ENCODE results near the gene SCGB1C1. TPM values are rescaled to one million over a fixed set of nuclear protein-coding genes. Genes with fewer than 3 reads are reported as not detected.
A peak's percentile ranks its signal among the peaks of the same experiment; 100 is the strongest.

The SCGB1C1 gene
- total and polyA plus RNA-seq, 2 donors: 0.34 TPM; not detected in 1

DNA sequence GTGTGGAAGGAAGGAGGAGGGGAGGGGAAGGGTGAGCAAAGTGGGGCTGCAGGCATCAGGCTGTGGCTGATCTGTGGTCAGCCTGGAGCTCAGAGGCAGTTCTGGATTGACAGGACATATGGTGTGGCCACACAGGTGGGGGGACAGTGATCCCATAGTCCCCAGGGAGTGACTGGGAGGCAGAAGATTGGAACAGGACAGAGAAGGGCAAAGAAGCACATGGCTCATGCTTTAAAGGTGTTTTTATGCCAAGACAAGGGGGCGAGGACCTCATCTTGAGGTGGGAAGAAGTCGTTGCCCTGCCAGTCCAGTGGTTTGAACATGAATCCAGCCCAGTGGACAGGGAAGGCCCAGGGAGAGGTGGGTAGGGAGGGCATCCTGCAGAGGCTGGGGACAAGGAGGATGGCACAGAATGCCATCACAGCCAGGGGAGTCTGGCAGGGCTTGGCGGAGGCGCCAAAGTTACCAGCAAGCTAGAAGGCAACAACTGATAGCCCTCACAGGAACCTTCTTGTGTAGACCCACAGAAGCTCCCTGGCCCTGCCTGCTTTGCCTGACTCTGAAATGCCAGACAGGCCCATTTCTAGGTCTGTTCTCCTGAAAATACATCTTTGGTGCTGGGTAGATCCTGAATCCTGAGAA lies 11.2 kb downstream of the SCGB1C1 start:
- Histone ChIP-seq H3K27ac (ENCODE audit: low read depth in 1 of 2, low read length in 1 of 2) (no peak overlapping the region), H3K4me1 (ENCODE audit: control insufficient read depth in 2 of 2, insufficient read depth in 2 of 2, low read length in 2 of 2) (peaks cover 19 to 40% of the 10 kb centered on the region in 2 donors), H3K9me3 (ENCODE audit: control insufficient read depth in 2 of 2, insufficient read depth in 1 of 2, low read length in 1 of 2) (no peaks in the 10 kb centered on the region), H3K4me3 (ENCODE audit: low read length in 2 of 2) (no peak overlapping the region), H3K27me3 (ENCODE audit: control insufficient read depth in 2 of 2, insufficient read depth in 1 of 2, low read length in 1 of 2) (peaks cover 0 to 2% of the 10 kb centered on the region in 2 donors), H3K36me3 (ENCODE audit: control insufficient read depth in 2 of 2, insufficient read depth in 2 of 2, low read length in 1 of 2) (peaks cover 26 to 28% of the 10 kb centered on the region in 2 donors)
- DNase-seq (ENCODE audit: low read depth in 6 of 9, low spot score in 9 of 9): no peak
- 98% methylated on average over 4 of the region's 4 CpGs for WGBS

DNA sequence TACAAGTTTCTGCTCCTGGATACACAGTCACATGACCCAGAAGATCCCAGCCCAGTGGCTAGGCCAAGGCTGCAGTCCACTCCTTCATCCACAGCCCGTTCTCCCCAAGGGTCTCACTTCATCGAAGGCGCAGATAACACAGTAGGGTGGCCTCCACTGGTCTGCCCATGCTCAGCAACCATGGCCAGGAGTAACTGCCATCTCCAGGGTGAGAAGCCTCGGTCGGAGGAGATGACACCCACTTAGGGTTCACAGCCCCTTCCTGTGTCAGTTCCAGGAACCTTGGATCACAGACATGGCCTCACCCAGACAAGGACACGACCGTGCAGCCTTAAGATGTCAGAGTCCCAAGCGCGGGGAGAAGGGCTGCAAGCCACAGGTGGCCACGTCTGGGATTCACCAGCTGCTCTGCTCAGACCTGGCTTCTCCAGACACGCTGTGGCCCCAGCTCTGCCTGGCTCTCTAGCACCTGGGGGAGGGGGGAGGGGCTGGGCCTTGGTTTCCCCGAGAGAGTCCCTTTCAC lies 11.8 kb downstream of the SCGB1C1 start:
- no peak for DNase-seq (ENCODE audit: low read depth in 6 of 9, low spot score in 9 of 9)
- Histone ChIP-seq H3K4me1 (ENCODE audit: control insufficient read depth in 2 of 2, insufficient read depth in 2 of 2, low read length in 2 of 2) (peaks cover 23 to 46% of the 10 kb centered on the region in 2 donors), H3K9me3 (ENCODE audit: control insufficient read depth in 2 of 2, insufficient read depth in 1 of 2, low read length in 1 of 2) (no peaks in the 10 kb centered on the region), H3K4me3 (ENCODE audit: low read length in 2 of 2) (no peak overlapping the region), H3K27me3 (ENCODE audit: control insufficient read depth in 2 of 2, insufficient read depth in 1 of 2, low read length in 1 of 2) (peaks cover 0 to 2% of the 10 kb centered on the region in 2 donors), H3K36me3 (ENCODE audit: control insufficient read depth in 2 of 2, insufficient read depth in 2 of 2, low read length in 1 of 2) (peaks cover 26 to 29% of the 10 kb centered on the region in 2 donors), H3K27ac (ENCODE audit: low read depth in 1 of 2, low read length in 1 of 2) (no peak overlapping the region)
- 93% methylated on average over 12 of the region's 12 CpGs for WGBS

DNA sequence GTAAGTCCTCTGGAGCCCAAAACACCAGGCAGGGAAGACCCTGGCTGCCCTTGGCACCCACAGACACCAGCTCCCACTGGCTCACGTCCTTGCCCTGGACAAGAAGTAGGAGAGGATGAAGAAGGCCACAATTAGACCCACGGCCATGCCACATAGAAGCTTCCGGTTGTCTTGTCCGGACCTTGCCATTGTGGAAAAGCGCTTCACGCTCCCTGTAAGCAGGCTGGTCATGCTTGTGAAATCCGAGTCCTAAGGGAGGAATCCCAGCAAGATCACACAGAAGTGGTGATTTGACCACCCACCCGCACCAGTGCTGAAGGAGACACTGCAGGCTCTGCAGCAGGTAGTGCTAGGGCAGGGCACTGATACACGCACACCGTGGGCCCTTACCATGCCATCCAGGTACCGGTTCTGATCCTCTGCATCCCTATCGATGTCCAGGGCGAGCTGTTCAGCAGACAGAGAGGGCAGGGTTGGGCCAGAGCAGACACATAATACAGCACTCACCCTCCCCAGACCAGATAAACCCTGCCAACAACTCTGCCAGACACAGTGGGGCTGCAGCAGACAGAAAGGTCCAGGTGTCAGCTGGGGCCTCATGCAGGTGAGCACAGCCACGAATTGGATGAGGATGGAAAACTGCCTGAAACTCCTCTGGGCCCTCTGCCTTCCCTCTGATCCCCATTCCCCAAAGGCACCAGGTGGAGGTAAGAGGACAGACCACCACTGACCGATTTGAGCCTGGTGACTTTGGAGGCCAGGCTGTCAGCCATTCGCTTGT lies 12.5 kb downstream of the SCGB1C1 start:
- H3K27ac ChIP-seq (ENCODE audit: low read depth in 1 of 2, low read length in 1 of 2): no peak overlapping the region
- 97% methylated on average over 16 of the region's 16 CpGs for WGBS
- no peaks in the 10 kb centered on the region for H3K9me3 ChIP-seq (ENCODE audit: control insufficient read depth in 2 of 2, insufficient read depth in 1 of 2, low read length in 1 of 2)
- peaks cover 34 to 37% of the 10 kb centered on the region in 2 donors for H3K36me3 ChIP-seq (ENCODE audit: control insufficient read depth in 2 of 2, insufficient read depth in 2 of 2, low read length in 1 of 2)
- H3K4me3 ChIP-seq (ENCODE audit: low read length in 2 of 2): no peak overlapping the region
- no peak for DNase-seq (ENCODE audit: low read depth in 6 of 9, low spot score in 9 of 9)
- H3K4me1 ChIP-seq (ENCODE audit: control insufficient read depth in 2 of 2, insufficient read depth in 2 of 2, low read length in 2 of 2): peaks cover 30 to 52% of the 10 kb centered on the region in 2 donors
- H3K27me3 ChIP-seq (ENCODE audit: control insufficient read depth in 2 of 2, insufficient read depth in 1 of 2, low read length in 1 of 2): peaks cover 0 to 2% of the 10 kb centered on the region in 2 donors

DNA sequence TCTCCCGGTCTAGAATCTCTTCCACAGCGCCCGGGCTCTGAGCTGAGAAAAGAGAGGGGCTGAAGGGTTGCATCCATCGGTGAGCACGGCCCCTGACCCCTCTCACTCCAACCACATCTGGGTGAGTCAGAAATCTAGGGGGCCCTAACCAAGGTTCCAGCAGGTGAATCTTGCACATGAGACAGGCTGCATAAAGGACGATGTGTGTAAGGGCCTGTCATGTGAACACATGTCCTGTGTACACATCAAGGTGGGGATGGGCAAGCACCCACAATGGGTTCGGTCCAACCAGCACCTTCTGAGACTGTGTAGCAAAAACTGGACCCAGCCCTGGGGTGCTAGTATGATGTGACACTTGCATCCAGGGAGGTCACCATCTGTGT lies 13.1 kb downstream of the SCGB1C1 start:
- H3K27me3 ChIP-seq (ENCODE audit: control insufficient read depth in 2 of 2, insufficient read depth in 1 of 2, low read length in 1 of 2): peaks cover 0 to 2% of the 10 kb centered on the region in 2 donors
- no peak overlapping the region for H3K27ac ChIP-seq (ENCODE audit: low read depth in 1 of 2, low read length in 1 of 2)
- peaks cover 37 to 39% of the 10 kb centered on the region in 2 donors for H3K36me3 ChIP-seq (ENCODE audit: control insufficient read depth in 2 of 2, insufficient read depth in 2 of 2, low read length in 1 of 2)
- no peaks in the 10 kb centered on the region for H3K9me3 ChIP-seq (ENCODE audit: control insufficient read depth in 2 of 2, insufficient read depth in 1 of 2, low read length in 1 of 2)
- no peak for DNase-seq (ENCODE audit: low read depth in 6 of 9, low spot score in 9 of 9)
- H3K4me1 ChIP-seq (ENCODE audit: control insufficient read depth in 2 of 2, insufficient read depth in 2 of 2, low read length in 2 of 2): peaks cover 31 to 52% of the 10 kb centered on the region in 2 donors
- H3K4me3 ChIP-seq (ENCODE audit: low read length in 2 of 2): peak overlapping the region; percentile 87 to 97
- WGBS: 96% methylated on average over 7 of the region's 7 CpGs

DNA sequence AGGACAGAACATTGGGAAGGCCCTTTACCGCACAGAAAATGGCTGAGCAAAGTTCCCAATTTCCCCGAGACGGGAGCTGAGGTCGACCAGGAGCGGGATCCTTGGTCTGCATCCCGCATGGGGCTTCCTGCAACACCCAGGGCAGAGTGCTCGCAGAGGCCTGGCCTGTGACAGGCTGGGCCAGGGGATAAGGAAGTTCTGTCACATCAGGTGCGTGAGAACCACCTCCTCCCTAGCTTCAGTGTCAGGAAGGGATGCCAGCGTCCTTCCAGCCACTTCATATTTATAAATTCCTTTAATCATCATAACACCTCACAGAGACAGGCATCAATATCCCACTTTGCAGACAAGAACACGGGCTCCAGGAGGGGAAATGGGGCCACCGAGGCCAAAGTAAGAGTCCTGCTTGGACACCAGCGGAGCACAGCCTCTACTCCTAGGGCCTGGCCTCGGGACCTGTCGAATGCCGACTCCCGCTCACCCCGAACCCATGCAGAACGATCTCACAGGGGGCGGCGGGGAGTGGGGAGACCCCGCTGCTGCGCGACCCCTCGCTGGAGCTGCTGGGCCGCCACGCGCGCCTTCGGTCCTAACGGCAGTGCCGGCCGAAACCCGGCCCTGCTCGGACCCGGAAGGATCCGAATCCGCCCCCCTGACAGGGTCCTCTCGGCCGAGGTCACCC lies 13.8 kb downstream of the SCGB1C1 start:
- WGBS: 4% methylated on average over 39 of the region's 39 CpGs
- Histone ChIP-seq H3K9me3 (ENCODE audit: control insufficient read depth in 2 of 2, insufficient read depth in 1 of 2, low read length in 1 of 2) (no peaks in the 10 kb centered on the region), H3K4me1 (ENCODE audit: control insufficient read depth in 2 of 2, insufficient read depth in 2 of 2, low read length in 2 of 2) (peaks cover 31 to 48% of the 10 kb centered on the region in 2 donors), H3K36me3 (ENCODE audit: control insufficient read depth in 2 of 2, insufficient read depth in 2 of 2, low read length in 1 of 2) (peaks cover 44 to 46% of the 10 kb centered on the region in 2 donors), H3K27ac (ENCODE audit: low read depth in 1 of 2, low read length in 1 of 2) (peak overlapping the region; percentile 96 to 100), H3K4me3 (ENCODE audit: low read length in 2 of 2) (peak overlapping the region; percentile 87 to 97), H3K27me3 (ENCODE audit: control insufficient read depth in 2 of 2, insufficient read depth in 1 of 2, low read length in 1 of 2) (peaks cover 0 to 2% of the 10 kb centered on the region in 2 donors)
- peak in 1 of 9 donors; percentile 28 for DNase-seq (ENCODE audit: low read depth in 6 of 9, low spot score in 9 of 9)

DNA sequence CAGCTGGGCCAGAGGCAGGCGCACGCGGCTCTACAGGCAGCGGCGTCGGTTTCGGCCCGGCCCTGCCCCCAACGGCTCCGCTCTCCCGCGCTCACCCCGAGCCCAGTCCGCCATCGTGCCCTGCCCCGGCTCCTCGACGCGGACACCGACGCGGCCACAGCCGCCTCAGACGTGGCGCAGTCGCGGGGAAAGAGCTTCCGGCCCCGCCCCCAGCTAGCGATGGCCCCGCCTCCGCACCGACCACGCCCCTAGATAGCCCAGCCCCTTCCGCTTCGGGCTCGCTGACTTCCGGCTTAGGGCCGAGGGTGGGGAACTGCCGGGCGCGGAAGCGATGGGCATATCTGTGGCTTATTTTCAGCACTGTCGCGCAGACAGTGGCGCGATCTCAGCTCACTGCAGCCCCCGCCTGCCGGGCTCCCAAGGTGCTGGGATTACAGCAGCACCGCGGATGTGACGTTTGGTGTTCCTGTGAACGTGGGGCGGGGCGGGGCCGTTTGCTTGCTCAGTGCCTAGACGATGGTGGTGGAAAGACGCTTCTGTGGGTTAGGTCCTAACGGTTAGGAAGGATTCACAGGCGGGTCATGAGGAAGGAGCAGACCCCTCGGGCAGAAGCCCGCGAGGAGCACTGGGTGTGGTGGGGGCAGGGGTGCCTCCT lies 14.5 kb downstream of the SCGB1C1 start, which contains the start of the genes BET1L and RIC8A:
Gene BET1L, minus strand, starts transcription at position 192 of the 655 bp plus-strand sequence. Its CDS starts 78 bp downstream, at position 114.
Gene RIC8A, plus strand, starts transcription at position 501 of the 655 bp plus-strand sequence. CDS start 1,147 bp downstream, outside the sequence.
- DNase-seq (ENCODE audit: low read depth in 6 of 9, low spot score in 9 of 9): peak; percentile 91 to 99 (median 96)

DNA sequence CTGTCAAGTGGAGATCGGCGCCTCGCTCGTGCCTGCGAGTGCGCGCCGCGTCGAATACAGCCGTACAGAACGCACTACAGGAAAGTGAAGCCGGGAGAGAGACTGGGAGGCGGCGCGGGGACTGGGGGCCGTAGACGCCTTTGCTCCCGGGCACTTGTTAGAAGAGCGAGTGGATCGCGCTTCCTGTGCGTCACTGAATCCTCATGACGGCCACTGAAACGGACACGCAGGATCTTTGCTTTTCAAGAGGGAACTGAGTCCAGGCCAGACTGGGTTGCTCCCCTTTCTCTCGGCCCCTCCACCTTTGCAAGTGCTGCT lies 14.9 kb downstream of the SCGB1C1 start:
- peaks cover 0 to 2% of the 10 kb centered on the region in 2 donors for H3K27me3 ChIP-seq (ENCODE audit: control insufficient read depth in 2 of 2, insufficient read depth in 1 of 2, low read length in 1 of 2)
- no peaks in the 10 kb centered on the region for H3K9me3 ChIP-seq (ENCODE audit: control insufficient read depth in 2 of 2, insufficient read depth in 1 of 2, low read length in 1 of 2)
- H3K4me3 ChIP-seq (ENCODE audit: low read length in 2 of 2): peak overlapping the region; percentile 87 to 97
- H3K4me1 ChIP-seq (ENCODE audit: control insufficient read depth in 2 of 2, insufficient read depth in 2 of 2, low read length in 2 of 2): peaks cover 24 to 37% of the 10 kb centered on the region in 2 donors
- peak overlapping the region; percentile 99 to 100 for H3K27ac ChIP-seq (ENCODE audit: low read depth in 1 of 2, low read length in 1 of 2)
- under 1% methylated on average over 27 of the region's 27 CpGs for WGBS
- DNase-seq (ENCODE audit: low read depth in 6 of 9, low spot score in 9 of 9): no peak
- peaks cover 56 to 58% of the 10 kb centered on the region in 2 donors for H3K36me3 ChIP-seq (ENCODE audit: control insufficient read depth in 2 of 2, insufficient read depth in 2 of 2, low read length in 1 of 2)

More for the DNA sequence above, 14.5 kb downstream of the SCGB1C1 start, which contains the start of the genes BET1L and RIC8A:
- peaks cover 51 to 53% of the 10 kb centered on the region in 2 donors for H3K36me3 ChIP-seq (ENCODE audit: control insufficient read depth in 2 of 2, insufficient read depth in 2 of 2, low read length in 1 of 2)
- H3K27me3 ChIP-seq (ENCODE audit: control insufficient read depth in 2 of 2, insufficient read depth in 1 of 2, low read length in 1 of 2): peaks cover 0 to 2% of the 10 kb centered on the region in 2 donors
- peak within 1 kb of the TSS; percentile 99 to 100 for H3K27ac ChIP-seq (ENCODE audit: low read depth in 1 of 2, low read length in 1 of 2)
- WGBS: under 1% methylated on average over 63 of the region's 63 CpGs
- peak within 1 kb of the TSS; percentile 87 to 97 for H3K4me3 ChIP-seq (ENCODE audit: low read length in 2 of 2)
- peaks cover 27 to 42% of the 10 kb centered on the region in 2 donors for H3K4me1 ChIP-seq (ENCODE audit: control insufficient read depth in 2 of 2, insufficient read depth in 2 of 2, low read length in 2 of 2)
- H3K9me3 ChIP-seq (ENCODE audit: control insufficient read depth in 2 of 2, insufficient read depth in 1 of 2, low read length in 1 of 2): no peaks in the 10 kb centered on the region

DNA sequence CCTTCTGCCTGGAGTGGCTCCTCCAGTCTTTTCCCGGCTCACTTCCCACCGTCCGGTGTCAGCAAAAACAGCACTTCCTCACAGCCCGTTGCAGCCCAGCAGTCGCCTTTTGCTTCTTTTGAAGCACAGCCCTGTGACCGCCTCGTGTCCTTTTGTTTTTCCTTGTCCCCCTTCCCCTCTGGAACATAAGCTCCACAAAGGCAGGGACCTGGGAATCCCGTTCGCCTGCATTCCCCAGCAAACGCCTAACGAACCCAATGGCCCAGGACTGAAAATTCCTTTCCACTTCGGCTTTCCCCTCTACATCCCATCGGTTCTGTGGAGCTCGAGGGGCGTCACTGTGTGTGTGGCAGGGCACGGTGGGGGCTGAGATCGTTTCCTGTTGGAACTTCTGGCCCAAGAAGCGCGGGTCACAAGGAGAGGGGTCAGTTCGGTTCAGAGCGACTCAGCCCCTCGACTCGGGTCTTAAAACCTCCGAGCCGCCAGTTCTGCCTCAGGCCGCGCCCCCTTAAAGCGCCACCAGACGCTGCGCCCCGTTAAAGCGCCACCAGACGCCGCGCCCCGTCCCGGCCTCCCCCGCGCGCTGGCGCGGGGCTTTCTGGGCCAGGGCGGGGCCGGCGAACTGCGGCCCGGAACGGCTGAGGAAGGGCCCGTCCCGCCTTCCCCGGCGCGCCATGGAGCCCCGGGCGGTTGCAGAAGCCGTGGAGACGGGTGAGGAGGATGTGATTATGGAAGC lies 15.5 kb downstream of the SCGB1C1 start:
- Histone ChIP-seq H3K4me1 (ENCODE audit: control insufficient read depth in 2 of 2, insufficient read depth in 2 of 2, low read length in 2 of 2) (peaks cover 24 to 32% of the 10 kb centered on the region in 2 donors), H3K4me3 (ENCODE audit: low read length in 2 of 2) (peak overlapping the region; percentile 87 to 97), H3K9me3 (ENCODE audit: control insufficient read depth in 2 of 2, insufficient read depth in 1 of 2, low read length in 1 of 2) (no peaks in the 10 kb centered on the region), H3K36me3 (ENCODE audit: control insufficient read depth in 2 of 2, insufficient read depth in 2 of 2, low read length in 1 of 2) (peaks cover 60% of the 10 kb centered on the region in 2 donors), H3K27ac (ENCODE audit: low read depth in 1 of 2, low read length in 1 of 2) (peak overlapping the region; percentile 99 to 100), H3K27me3 (ENCODE audit: control insufficient read depth in 2 of 2, insufficient read depth in 1 of 2, low read length in 1 of 2) (peaks cover 0 to 2% of the 10 kb centered on the region in 2 donors)
- under 1% methylated on average over 57 of the region's 57 CpGs for WGBS
- DNase-seq (ENCODE audit: low read depth in 6 of 9, low spot score in 9 of 9): peak; percentile 34 to 90 (median 73)
